ENCODE data around the gene GLP1R.

The GLP1R gene

DNA sequence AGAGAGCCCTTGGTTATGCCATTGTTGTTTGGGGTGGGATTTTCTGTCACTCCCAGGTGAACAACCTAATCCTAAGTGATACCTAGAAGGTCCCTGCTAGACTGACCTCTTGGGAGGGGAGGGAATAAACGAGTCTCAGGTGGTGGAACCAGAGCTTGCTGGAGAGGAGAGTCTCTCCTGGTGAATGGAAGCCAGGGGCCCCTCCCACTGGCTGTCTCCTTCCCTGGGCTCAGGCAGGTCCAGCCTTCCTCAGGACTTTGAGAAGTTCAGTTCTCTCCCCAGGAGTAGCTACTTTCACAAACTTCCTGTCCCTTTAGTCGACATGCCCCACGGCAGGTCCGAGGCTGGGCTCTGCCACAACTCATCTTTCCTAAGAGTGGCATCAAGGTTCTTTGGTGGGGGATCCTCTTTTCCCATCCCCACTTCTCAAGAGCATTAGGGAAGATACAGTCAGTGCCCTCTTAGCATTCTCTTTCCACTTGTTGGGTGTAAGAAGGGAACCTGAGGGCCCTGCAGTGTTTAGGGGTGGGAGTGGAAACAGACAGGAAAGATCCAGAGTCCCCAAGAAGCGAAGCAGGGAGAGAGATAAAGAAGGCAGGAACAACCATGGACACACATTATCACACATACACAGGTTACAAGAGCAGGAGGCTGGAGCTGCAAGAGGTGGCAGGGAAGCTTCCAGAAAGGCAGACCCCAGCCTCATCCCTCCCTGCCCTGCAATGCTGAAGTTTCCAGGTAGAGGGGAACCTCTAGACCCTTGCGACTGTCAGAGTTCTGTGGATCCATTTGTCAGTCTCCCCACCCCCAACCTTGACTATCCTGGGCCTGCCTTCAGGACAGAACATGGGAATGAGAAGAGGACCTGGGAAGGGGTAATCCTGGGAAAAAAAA is 900 bp upstream of the GLP1R start:
- no peak for DNase-seq

DNA sequence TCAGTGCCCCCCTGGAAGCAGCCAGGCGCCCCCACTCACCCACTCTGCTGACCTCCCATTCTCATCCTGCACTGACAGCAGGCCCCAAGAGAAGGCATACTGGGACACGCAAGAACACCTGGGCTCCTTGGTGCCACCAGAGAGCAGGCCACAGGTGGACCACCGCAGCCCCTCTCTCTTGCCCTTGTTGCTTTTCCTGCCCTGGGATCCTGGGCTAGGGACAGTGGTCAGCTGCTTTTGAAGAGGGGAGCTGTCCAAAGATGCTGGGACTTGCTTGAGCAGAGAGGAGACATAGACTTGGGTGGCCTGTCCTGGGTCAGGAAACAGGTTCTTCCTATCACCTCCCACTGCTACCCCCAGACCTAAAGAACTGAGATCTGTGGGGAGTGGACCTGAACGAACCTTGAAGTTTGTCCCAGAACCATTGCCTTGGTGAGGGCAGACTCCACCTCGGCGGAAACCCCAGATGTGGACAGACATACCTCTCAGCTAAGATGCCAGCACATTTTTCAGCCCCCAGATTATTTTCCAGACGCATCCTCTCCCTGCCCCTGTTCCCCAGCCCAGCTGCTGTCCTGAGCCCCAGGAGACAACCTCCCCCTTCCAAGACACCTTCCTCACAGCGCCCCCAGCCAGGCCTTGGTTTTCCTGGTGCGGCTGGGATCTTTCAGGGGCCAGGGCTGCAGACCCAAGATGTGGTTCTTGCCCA is 1.1 kb downstream of the GLP1R start:
- DNase-seq, result no peak

DNA sequence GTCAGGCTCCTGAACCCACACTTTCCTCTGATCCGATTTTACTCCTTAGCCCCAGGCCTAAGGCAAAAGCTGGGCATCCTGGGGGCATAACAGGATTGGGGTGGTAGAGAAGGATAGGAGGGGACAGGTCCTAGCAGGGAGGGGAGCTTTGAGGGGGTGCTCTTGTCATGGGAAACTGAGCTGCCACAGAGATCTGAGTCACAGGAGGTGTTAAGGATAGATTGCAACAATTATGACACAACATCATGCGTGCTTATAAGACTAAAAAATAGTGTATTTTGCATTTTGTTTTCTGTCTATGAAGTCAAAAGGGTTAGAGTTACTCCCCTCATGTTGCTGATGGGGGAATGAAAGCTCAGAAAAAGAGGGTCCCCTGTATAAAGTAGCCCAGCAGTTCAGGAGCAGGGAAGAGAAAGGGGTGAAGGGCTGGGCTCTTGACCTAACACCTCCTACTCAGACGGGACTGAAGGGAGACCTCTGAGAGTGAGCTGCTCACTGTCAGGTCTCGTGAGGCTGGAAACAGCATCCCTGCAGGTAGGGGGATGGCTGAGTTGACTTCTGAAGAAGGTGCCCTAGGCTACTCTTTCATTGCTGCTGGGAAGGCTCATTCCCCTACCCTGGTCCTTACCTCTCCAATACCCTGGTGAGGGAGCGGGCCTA is 2.0 kb downstream of the GLP1R start:
- no peak for DNase-seq

DNA sequence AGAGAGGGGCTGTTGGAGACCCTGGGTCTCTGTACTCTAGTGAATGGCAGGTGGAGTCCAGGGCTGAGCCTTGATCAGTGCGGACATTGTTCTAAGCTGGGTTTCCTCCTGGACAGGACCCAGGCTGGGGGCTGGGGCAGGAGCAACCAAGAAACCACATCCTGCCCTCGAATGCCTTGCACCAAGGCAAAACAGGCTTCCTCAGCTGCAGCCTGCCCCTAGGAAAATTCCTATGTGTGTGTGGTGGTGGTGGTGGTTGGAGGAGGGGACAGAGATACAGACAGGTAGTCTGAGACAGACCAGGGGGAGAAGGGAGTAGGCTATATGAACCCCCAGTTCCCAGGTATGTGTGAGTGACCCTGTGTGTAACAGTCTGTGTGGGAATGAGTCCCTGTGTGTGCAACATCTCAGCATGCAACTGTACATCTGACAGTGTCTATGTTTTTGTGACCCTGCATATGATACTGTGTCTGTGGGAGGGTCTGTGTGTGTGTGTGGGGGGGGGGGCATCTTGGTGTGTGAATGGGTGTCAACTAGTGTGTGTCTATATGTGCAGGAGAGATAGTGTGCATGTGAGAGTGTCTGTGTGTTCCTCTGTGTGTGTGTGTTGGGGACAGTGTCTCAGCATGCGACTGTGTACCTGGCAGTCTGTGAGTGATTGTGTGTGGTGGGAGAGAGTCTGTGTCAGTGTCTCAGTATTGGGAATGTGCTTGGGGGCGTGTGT is 3.0 kb downstream of the GLP1R start:
- DNase-seq, result no peak

DNA sequence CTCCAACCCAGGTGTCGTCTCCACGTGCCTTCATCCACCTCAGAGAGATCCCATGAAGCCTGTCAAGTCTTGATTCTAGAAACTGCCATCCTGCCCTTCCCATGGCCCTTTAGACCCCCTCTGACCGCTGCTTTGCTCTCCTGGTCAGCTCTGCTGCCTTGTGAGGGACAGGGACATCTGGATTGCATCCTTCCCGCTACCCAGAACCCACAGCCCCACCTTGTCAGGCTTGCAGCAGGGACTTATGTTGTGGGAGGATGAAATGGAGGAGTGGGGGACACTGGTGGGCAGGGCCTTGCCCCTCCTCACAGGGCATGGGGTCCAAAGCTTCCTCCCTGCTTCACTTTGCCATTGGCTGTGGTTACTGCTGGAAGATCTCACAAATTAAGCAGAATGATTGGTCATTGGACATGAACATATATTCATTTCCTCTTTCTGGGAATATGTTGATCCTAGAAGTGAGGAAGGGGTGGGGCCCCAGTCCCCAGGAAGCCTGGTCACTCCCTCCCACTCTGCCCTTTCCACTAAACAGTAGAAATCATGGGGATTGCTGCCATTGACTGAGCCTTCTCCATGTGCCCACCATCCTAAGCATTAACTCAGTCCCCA is 4.5 kb downstream of the GLP1R start:
- DNase-seq, result no peak

DNA sequence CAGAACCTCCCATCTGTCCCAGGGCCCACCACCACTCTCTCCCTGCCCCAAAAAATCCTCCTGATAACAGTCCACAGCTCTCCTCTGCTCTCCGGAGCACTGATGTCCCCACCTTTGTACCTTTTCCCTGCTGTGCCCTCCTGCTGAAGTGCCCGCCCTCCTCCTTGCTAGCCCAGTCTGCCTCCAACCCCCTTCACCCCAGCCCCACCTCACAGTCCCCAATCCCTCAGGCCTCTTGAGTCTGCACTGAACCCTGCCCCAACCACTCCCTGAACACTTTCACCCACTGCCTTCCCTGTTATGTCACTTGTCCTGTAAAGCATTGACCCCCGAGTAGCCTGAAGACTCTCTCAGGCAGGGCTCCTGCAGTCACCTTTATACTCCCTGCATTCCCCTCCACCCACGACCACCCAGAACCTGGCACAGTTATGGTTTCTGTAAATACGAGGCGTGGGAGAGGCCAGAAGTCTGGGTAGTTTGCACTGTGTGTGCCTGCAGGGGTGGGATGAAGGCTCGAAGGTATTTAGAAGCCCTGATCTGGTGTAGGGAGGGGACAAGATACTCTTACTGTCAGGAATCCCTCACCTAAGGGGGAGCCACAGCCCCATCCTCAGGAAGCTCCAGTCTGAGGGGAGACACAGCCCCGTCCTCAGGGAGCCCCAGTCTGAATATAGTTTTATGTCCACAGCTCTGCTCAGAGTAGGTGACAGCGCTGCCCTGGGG is 5.4 kb downstream of the GLP1R start:
- DNase-seq, result no peak

DNA sequence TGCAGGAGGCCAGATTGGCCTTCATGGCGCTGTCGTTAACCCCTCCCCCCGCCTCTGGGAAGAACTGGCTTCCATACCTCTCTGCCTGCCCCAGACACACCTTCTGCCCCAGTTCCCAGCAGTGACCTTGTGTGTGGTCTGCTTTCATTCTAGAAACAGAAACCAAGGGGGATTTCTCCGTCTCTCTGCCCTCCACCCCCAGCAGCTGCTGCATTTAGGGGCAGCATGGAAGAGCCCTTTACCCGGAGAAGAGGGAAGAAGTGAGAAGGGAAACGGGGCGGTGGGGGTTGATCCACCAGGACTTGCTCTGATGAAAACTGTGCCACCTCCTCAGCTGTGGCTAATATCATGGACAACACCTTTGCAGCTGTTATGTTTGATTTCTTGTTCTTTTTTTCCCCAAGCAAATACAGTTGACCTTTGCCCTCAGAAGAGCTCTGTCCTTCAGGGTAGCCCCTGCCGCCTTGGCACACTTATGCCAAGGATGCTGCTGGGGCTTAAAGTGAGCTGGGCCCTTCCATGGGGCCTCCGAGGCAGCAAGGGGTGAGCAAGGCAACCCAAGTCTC is 6.1 kb downstream of the GLP1R start:
- DNase-seq, result no peak

DNA sequence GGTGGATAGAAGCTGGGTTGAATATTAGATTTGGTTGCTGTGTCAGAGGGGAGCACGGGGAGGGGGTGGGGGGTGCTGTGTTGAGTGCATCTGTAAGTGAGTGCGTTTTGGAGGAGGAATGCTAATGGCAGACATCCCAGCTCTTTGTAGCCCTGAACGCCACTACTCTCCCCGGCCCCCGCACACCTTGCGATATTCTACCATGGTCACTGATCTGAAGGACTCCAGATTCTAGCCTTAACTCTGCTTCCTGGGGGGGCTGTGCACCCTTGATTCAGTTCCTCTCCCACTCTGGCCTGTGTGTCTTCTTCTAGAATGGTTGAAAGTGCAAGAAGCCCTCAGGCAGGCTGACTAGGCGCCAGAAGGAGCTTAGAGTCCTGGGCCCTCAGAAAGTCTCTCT is 7.1 kb downstream of the GLP1R start:
- no peak for DNase-seq

DNA sequence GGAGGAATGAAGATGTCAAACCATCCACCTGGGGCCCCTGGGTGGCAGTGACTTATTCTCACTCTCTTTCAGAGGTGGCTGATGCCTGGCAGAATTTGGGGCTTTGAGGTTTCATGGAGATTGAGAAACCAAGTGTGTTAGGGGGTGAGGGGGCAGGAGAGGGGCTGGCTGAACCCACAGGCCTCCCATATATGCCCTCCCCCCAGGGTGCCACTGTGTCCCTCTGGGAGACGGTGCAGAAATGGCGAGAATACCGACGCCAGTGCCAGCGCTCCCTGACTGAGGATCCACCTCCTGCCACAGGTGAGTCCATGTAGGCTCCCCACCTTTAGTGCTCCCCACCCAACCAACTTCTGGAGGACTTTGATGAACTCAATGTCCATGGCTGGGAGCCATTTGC is 7.6 kb downstream of the GLP1R start:
- no peak for DNase-seq

DNA sequence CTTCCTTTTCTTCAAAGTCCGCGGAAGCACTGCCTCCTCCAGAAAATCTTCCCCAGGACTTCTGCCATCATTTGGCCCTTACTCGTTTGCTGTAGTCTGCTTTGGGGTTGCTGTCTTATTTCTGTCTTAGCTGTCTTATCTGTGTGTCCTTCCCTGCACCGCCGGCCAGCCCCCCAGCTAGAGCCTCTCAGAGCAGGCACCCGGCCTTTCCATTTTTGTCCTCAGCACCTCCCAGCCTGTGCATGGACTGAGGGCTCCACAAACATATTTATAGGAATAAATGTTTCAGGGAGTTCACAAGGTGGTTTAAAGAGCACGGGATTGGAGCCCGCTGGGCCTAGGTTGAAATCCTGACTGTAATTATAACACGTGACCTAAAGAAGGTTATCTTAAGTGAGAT is 8.1 kb downstream of the GLP1R start:
- DNase-seq, result no peak

DNA sequence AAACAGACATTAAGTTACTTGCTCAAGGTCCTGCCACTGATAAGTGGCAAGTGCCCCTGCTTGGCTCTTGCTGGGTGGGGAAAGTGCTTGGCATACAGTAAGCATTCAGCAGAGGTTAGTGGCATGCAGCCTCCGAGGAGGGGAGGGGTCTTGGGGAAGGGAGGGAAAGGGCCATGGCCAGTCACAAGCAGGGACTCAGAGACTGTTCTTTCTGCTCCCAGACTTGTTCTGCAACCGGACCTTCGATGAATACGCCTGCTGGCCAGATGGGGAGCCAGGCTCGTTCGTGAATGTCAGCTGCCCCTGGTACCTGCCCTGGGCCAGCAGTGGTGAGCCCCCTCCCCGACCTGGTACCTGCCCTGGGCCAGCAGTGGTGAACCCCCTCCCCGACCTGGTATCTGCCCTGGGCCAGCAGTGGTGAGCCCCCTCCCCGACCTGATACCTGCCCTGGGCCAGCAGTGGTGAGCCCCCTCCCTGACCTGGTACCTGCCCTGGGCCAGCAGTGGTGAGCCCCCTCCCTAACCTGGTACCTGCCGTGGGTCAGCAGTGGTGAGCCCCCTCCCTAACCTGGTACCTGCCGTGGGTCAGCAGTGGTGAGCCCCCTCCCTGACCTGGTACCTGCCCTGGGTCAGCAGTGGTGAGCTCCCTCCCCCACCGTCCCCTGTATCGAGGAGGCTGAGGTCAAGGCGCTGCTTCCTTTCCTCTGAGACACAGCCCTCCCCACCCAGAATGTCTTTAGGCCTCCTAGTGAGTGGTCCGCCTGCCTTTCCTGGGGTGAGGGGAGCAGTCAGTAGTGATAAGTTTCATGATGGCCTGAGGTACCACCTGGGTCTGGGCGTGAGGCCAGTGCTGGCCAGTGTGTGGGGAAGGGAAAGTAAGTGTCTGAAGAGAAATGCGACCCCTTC is 8.9 kb downstream of the GLP1R start:
- DNase-seq, result no peak

DNA sequence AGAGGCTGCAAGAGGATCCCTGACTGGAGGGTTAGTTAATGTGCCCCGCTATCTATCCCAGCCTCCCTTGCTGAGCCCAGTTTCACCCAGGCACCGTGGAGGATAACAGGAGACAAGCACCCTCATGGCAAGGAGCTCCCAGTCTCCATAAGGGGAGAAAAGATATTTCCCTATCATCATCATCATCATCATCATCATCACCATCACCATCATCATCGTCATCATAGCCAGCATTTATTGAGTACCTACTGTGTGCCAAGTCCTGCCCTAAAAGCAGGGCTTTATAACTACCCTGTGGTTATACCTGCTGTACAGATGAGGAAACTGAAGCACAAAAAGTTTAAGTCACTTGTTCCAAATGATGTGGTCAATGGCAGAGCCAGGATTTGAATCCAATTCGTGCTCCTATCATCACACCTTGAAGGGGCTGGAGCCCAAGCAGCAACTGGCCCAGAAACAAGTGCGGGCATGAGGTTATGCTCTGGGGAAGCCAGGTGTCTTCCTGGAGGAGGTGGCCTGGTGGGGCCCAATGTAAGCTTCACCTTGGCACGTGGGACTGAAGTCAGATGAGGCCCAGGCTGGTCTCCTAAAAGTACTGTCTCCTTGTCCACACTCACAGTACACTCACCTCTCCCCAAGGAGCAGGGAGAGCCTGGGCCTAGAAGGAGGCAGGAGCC is 10.0 kb downstream of the GLP1R start:
- no peak for DNase-seq

DNA sequence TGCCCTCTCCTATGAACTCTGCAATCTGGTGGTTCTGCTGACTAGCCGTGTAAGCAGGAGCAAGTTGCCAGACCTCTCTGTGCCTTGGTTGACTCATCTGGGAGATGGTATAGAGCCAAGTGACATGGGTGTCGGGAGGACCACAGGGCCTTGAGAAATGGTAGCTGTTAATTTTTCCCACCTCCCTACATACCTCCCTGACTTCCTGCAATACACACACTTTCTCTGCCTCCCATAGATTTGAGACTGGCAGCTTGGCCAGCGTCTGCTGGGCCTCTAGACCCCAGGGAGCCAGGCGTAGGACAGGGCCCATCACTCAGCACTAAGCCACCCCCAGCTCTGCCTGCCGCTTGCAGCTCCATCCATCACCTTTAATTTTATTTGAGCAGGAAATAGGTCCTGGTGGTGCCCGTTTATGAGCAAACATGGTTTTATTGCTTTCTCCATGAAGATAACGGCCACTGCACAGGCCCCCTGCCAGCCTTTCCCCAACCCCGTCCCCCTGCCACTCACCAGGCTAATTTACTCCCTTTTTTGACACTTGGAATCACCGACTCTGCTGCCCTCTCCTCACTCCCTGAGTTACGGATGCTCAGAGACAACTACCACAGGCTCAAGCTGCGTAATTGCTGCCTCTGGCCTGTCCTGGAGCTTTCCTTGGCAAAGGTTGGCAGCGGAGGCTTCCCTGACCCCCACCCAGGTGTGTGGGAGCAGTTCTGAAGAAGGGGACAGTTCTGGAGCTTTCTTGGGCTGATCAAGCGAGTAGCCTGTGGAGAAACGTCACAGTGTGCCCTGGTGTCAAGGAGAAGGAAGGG is 11.1 kb downstream of the GLP1R start:
- DNase-seq, result no peak

DNA sequence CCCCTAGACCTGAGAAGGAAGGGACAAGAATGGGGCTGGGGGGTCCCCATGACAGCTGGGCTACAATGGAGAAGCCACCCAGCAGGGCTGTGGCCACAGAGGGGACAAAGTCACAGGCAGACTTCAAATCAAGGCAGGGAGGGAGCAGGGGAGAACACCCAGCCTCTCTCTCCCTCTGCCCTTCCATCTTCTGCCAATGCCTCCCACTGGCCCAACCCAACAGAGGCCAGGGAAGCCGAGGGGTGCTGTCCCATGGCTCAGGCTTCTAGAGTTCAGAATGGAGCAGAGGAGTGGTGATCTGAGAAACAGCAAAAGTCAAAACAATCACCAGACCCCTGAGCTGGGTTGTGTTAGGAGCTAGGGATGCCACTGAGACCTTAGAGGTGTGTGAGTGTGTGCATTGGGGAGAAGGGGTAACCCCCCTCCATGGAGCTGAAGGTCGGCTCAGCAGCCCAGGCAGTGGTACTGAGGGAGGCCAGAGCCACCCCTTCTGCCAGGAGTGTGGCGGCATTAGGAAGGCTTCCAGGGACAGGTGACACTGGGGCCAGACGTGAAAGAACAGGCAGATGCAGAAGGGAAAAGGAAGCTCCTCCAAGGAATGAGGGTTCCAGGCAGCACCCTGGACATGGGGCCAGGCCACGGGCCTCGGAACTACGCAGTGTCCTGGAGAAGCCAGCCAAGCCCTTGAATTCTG is 12.0 kb downstream of the GLP1R start:
- no peak for DNase-seq

DNA sequence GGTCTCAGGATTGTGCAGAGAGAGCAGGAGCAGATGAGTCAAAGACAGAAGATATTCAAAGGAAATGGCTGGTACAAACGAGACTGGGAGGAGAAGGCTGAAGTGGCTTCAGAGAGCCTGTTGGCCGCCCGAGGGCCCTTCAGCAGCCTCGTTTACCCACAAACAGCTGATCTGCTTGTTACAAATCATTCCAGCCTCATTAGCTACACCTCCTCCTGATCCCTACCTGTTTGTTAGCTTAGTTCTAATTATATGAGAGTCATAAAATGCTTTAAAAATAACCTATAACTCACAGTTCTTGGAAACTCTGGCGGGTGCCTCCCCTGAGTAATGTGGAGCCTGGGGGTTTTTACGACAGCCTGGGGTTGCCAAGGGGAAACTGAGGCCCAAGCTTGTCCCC is 12.6 kb downstream of the GLP1R start:
- DNase-seq, result no peak

DNA sequence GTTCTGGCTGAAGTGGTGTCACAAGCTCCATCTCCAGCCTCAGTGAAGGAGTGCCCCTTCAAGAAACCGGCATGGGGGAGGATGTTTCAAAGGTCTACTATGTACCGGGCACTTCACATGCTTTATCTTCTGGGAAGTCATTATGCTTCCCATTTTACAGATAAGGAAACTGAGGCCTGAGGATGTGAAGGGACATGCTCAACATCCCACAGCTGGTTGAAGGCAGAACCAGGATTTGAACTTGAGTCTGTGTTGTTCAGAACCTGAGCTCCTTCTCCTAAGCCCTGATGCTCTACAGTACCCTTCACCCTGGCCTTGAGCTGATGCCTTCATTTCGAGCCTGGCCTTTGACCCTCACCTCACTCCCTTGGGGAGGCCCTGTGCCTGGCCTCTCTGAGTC is 13.0 kb downstream of the GLP1R start:
- DNase-seq, result no peak

DNA sequence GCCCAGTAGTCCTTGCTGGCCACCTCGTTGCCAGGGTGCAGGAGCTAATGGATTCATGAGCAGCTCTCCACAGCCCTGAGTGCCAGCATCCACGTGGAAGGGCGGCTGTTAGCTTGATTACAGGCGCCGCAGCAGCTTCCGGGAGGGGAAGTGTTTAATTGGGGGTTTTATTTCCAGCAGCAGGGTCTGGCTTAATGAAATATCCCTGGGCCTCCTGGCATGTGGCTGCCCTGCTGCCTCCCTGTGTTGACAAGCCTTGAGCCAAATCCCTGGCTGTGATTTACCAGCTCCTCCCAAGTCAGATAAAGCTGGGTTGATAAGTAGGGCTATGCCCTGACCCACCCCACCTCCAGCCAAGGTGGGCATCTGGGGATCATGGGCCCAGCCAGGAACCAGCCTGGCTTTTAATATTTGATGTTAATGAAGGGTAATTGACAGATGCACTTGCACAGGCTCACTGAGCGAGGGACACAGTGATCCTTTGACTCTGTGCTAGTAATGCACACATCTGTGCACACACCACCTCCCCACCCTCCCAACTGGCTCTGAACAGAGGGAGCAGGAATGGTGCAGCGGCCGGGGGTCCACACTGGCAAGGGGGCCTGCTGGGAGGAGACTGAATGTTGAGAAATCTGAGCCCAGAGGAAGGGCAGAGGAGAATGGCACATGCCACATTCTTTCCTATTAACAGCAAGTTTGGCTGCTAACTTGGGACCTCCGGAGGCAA is 13.6 kb downstream of the GLP1R start:
- DNase-seq, result no peak

DNA sequence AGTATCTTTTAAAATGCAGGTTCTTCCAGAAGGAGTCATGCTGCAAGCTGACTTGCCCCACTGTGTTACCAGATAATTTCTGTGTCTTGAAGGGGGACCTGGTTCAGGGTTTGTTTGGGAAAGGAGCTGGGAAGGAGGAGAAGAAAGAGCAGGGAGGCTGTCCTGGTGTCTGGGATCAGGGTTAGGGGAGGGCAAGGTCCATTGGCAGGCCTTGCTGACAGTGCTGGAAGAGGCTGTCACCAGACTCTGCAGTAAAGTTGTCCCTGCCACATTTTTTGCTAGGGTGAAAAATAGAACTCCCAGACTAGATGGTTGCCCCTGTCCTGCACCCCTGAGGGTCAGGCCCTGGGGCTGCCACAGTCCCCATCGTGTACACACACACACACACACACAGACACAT is 14.9 kb downstream of the GLP1R start:
- DNase-seq, result no peak
